ENCODE data around the gene RHBDD1.

GRCh38 chr2:226888971-226889370 lies 53.1 kb downstream of the RHBDD1 start:
- TF ChIP-seq EP300 (IDR thresholded peaks at IDR 0.05): no peak
- TF ChIP-seq CTCF (IDR thresholded peaks at IDR 0.05): no peak
- no peak for TF ChIP-seq POLR2AphosphoS5 (IDR thresholded peaks at IDR 0.05)

Data from stomach (tissue), 4 donors.